GM19025 (cell line): ENCODE measurements around the gene TMEM132D.

Experiments
- ATAC-seq: cut with Tn5 transposase; IDR thresholded peaks from one replicate; pipeline ENCODE4 v1.9.1; 2021; ENCODE audit warnings: mild to moderate bottlenecking, low read depth, moderate library complexity; ENCODE audit not compliant: unreplicated experiment

Gene TMEM132D

GRCh38 chr12:129298921-129299320, 604.9 kb downstream of the TMEM132D start:
- ATAC-seq: no peak

DNA sequence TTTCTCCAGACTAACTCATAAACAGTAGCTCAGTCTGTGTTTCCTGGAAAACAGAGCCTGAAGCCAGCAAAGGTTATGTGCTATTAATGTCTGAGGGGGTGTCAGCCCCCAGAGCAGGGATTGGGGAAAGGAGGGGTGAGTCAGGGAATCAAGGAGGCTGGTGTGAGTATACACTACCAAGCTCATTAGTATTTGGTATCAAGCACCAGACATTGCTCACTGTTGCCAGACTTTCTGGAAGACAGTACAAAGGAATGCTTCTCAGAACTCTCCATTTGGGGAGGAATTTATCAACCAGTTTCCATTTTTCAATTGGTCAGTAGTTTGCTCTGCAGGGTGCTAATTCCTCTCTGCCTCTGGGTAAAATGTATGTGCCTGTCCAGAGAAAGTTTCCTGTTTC, 607.2 kb downstream of the TMEM132D start:
- no peak for ATAC-seq

DNA sequence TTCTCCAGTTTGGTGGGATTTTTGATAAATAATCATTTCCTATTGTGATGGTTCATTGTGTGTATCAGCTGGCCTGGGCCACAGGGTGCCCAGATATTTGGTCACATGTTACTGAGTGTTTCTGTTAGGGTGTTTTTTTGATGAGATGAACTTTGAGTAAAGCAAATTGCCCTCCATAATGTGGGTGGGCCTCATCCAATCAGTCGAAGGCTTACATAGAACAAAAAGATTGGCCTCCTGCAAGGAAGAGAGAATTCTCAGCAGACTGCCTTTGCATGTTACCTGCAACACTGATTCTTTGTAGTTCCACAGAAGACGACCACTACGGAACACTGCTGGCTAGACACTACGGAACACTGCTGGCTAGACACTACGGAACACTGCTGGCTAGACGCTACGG, 609.0 kb downstream of the TMEM132D start:
- no peak for ATAC-seq

DNA sequence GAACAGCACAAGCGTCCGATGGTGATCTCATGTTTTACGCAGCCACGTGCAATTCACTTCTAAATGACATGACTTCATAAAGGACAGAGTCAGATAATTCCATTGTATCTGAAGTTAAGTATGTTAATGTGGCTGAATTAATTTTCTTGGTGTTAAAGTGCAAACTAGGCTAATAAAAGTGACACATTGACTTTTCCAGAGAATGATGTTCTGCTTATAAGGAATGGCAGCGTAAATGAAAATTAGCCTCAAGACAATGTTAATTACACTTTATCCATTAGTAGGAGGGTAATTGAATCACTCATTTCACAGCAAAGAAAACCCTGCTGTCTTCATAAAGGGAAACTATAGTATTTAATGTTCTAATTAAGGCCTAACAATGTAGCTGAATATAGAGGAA, 624.1 kb downstream of the TMEM132D start:
- ATAC-seq: no peak

- ATAC-seq: no peak
Observed at GRCh38 chr12:129276361-129277060, 627.3 kb downstream of the TMEM132D start.

DNA sequence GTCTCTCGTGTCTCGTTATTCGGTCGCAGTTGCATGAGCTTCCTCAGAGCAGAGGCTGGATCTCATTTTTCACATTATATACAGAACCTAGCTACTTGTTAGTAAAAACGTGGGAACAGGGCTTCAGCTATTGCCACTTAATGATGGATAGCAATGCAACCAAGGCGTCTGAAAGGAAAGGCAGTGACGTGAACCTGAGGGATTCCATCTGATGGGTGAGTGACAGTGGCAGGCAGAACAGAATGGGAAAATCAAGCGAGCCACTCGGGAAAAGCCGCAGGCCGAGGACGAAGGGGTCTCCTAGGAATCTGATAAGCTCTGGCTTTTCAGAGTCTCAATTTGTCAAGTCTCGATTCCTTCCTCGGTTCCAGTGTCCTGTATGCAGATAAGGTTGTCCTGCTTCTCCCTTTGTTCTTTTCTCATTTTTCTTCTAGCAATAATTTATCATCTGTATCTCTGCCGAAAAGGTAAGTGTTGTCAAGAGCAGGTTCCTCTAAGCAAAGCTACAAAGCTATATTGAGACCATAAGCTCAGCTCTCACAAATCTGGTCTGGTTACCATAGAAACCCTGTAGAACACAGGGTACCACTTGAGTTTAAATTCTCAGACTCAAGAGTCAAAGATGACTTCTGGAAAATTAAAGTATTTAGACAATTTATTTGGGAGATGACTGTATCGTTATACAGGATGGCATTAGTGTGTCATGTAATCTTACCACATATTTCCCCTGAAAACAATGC, 633.9 kb downstream of the TMEM132D start:
- ATAC-seq: no peak

DNA sequence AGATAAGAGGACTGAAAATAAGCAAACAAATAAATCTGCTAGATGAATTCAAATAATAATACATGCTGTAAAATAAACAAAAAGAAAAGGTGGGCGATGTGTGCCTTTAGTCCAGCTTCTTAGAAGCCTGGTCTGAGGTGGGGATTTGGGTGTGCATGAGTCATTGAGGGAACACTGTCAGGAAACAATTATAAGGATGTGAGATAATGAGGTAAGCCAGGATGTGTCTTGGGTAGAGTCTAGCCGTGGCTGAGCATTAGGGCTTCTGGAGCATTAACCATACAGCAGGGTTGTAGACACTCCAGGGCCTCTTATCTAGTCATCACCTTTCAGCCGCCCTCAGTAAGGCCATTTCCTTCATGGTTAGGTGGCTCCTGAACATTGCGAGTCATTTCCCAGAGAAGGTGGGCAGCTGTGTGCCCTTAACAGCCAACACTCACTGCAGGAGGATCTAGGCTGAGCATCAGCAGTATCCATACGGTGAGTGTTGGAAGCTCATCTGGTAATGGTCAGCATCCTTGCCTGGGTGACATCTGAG, 645.0 kb downstream of the TMEM132D start:
- no peak for ATAC-seq

- no peak for ATAC-seq
Observed at GRCh38 chr12:129257524-129257923, 646.3 kb downstream of the TMEM132D start.

DNA sequence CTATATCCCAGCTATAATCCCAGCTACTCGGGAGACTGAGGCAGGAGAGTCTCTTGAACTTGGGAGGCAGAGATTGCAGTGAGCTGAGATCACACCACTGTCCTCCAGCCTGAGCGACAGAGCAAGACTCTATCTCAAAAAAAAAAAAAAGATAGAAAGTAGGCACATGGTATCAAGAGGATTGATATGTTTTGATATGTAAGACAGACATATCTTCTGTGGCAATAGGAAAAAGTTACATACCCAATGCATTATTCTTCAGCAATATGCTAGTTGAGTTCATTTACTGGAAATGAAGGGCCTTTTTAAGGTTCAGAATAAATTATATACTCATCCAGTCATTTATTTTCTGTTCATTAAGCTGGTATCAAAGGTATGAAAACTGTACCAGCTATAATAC, 657.2 kb downstream of the TMEM132D start:
- no peak for ATAC-seq

GRCh38 chr12:129245769-129246168, 658.1 kb downstream of the TMEM132D start:
- no peak for ATAC-seq

GRCh38 chr12:129241852-129242251, 662.0 kb downstream of the TMEM132D start:
- no peak for ATAC-seq

DNA sequence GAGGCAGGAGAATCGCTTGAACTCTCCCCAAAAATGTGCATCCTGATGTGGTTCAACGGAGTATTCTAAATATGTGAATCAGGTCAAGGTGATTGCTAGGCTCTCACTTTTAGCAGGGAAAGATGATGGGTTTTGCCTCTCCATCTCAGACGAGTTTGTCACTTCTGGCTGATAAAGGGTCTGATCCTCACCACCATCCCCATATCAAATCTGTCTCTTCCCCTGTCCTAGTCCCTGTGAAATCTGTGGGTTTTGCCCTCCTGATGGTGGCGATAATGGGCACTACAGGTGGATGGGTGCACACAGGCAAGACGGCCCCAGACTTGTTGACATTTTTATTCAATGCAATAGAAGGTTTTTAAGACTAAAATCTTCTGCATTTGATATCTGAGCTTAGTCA, 665.9 kb downstream of the TMEM132D start:
- ATAC-seq: no peak

DNA sequence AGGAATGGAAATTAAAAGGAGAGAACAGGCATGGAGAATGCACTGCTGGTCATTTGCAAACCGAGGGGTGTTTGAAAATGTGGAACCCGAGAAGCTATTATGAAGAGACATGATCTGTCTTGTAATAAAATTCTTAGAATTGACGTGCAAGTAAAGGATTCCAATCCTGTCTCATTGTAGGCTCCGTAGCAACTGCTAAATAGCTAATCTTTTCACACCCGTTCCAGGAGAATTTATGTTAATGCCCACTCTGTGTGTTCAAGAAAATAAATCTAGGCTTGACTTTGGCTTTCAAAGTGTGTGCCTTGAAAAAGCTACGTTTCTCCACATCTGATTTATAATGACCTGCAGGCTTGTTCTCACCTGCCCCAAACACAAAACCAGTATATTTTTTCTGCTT, 669.6 kb downstream of the TMEM132D start:
- ATAC-seq: no peak

DNA sequence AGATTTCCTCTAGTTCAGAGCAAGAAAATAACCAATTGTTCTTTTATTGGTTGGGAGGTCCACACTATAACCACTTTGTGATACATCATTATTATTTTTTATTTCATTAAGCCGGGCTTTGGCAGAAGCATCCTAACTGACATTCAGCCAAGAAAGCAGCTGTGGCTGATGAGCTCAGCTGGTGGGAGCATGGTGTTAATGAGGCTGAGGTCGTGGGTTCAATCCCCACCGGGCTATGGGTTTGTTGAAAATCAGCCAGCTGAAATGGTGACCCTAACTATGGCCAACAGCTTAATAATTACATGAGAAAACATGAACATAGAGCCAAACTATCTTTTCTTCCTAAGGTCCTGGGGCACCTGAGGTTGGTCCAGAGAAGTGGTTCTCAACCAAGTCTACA, 672.3 kb downstream of the TMEM132D start:
- no peak for ATAC-seq

- ATAC-seq: no peak
Observed at GRCh38 chr12:129230995-129231394, 672.8 kb downstream of the TMEM132D start.

DNA sequence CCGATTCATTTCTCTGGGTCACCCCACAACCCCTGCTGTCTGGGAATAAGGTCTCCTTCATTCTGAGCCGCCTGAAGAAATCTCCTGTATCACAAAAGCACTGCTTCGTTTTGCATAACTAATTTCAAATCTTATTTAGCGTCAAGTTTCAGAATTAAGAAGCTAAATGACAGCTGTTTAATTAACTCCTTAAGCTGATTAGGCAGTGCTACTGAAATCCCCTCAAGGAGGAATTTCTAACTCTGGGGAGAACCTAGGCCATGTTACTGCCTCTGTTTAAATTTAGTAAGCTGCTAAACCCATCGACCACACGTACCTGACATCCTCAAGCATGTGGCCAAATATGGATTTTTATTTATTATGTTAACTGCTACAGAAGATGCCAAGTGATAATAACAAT, 677.0 kb downstream of the TMEM132D start:
- ATAC-seq: no peak

GRCh38 chr12:129226005-129226404, 677.8 kb downstream of the TMEM132D start:
- no peak for ATAC-seq

GRCh38 chr12:129215556-129215955, 688.3 kb downstream of the TMEM132D start:
- no peak for ATAC-seq

DNA sequence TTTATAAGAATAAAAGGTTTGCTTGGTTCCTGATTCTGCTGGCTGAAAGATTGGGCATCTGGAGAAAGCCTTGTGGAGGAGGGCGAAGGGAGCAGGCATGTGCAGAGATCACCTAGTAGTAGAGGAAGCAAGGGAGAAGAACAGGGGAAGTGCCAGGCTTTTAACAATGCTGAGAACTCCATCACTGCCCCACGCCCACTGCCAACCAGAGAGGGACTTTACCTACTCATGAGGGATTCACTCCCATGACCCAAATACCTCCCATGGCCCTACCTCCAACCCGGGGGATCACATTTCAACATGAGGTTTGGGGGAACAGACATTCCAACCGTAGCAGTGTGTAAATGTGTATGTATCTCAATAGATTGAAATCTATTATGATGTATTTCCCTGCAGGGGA, 690.3 kb downstream of the TMEM132D start:
- no peak for ATAC-seq

DNA sequence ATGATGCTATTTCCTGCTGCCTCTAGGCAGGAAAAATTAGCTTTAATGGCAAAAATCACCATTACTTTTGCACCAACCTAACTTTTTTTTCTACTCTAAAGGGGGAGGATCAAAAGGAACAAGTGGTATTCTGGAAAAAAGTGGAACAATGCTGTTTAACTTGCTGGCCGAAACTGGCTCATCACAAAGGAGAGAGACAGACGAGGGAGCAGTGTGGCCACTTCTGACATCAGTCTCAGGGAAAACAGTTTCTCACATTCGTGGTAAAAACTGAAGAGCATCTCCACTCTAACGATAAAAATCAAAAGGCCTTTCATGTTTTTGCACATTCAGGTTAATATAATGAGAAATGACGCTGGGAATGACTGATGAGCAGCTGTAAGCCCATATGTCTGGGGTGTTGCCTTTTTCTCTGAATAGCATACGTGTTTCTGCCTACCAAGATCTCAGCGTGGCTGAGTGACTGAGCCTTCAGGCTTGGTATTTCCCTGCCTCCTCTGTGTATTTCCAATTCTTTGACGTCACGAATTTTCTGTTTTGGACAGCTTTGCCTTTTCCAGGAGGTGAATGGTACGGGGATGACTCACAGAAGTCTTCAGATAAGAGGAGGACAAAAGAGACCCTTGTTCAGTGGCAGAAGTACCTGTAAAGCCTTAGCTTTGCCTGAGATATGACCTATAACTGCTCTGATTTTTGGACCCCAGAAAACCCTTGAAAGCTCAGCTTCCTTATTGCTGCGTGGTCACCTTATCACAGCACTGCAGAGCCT, 691.8 kb downstream of the TMEM132D start:
- no peak for ATAC-seq

- no peak for ATAC-seq
Observed at GRCh38 chr12:129208566-129208965, 695.3 kb downstream of the TMEM132D start.
